OCI-LY7 (cell line): Measurements from ENCODE around the gene SLC19A1. TPM values are rescaled to one million over a fixed set of nuclear protein-coding genes. Genes with fewer than 3 reads are reported as not detected.

Source experiments
- BruUV-seq: library from RNA; stranded (reverse); fragments of 400-500 nt; replicated peaks from 2 replicates; lab custom pipeline; 2021; lab: Mats Ljungman, UMichigan
- CTCF ChIA-PET: fragments of 300-600 bp; sonication (Branson Sonifier 250); formaldehyde crosslinking; loops from one replicate; lab custom pipeline; 2022; ENCODE audit warnings: antibody characterized with exemption; ENCODE audit not compliant: unreplicated experiment; lab: Charles Lee
- POLR2A ChIA-PET: fragments of 300-600 bp; sonication (Branson Sonifier 250); formaldehyde crosslinking; loops from one replicate; lab custom pipeline; 2022; ENCODE audit warnings: antibody characterized with exemption; lab: Charles Lee
- DNase-seq: peaks from one replicate; pipeline ENCODE4 v3.0.0-alpha.2; 2015; ENCODE audit warnings: low spot score
- H2AFZ ChIP-seq: fragments of 200-600 bp; sonication (generic), shearing (Covaris generic); 2 replicates; pipeline ENCODE4 v1.6.1; 2014; ENCODE audit warnings: mild to moderate bottlenecking, antibody characterized with exemption, low read length, moderate library complexity
- H3K27ac ChIP-seq: fragments of 200-600 bp; sonication (generic); 2 replicates; pipeline ENCODE4 v1.5.1; 2014; ENCODE audit warnings: mixed run types, low read depth, mild to moderate bottlenecking, moderate library complexity, low read length, inconsistent platforms; ENCODE audit not compliant: poor library complexity, severe bottlenecking
- H3K36me3 ChIP-seq: fragments of 200-600 bp; sonication (generic); 2 replicates; pipeline ENCODE4 v1.6.1; 2014; ENCODE audit warnings: mild to moderate bottlenecking, antibody characterized with exemption, low read length, moderate library complexity, mixed read lengths; ENCODE audit not compliant: insufficient read depth
- H3K4me1 ChIP-seq: fragments of 200-600 bp; sonication (generic); 2 replicates; pipeline ENCODE4 v1.5.1; 2014; ENCODE audit warnings: mild to moderate bottlenecking, low read length; ENCODE audit not compliant: insufficient read depth, poor library complexity, severe bottlenecking
- H3K4me2 ChIP-seq: fragments of 200-600 bp; sonication (generic); 2 replicates; pipeline ENCODE4 v1.6.1; 2014; ENCODE audit warnings: mild to moderate bottlenecking, low read length
- H3K4me3 ChIP-seq: fragments of 200-600 bp; sonication (generic); 2 replicates; pipeline ENCODE4 v1.5.1; 2014; ENCODE audit warnings: mild to moderate bottlenecking, low read depth, low read length; ENCODE audit not compliant: poor library complexity, severe bottlenecking
- H3K79me2 ChIP-seq: fragments of 200-600 bp; sonication (generic); 2 replicates; pipeline ENCODE4 v1.6.1; 2016; ENCODE audit warnings: low read depth, mild to moderate bottlenecking, low read length, moderate library complexity, mixed read lengths; ENCODE audit not compliant: insufficient read depth
- H3K9me2 ChIP-seq: fragments of 200-600 bp; sonication (generic); 2 replicates; pipeline ENCODE4 v1.6.1; 2016; ENCODE audit warnings: mild to moderate bottlenecking, low read length, mixed read lengths; ENCODE audit not compliant: insufficient read depth
- H3K9me3 ChIP-seq: fragments of 200-600 bp; sonication (generic); 2 replicates; pipeline ENCODE4 v1.6.1; 2014; ENCODE audit warnings: mild to moderate bottlenecking, mixed run types, low read length, mixed read lengths
- H4K20me1 ChIP-seq: fragments of 200-600 bp; sonication (generic); 2 replicates; pipeline ENCODE4 v1.6.1; 2014; ENCODE audit warnings: mild to moderate bottlenecking, antibody characterized with exemption, low read length, moderate library complexity, mixed read lengths; ENCODE audit not compliant: insufficient read depth
- CTCF ChIP-seq: fragments of 200-600 bp; sonication (generic); conservative IDR thresholded peaks from 2 replicates; pipeline ENCODE4 v1.5.1; 2014; ENCODE audit warnings: mild to moderate bottlenecking, antibody characterized with exemption, low read length, moderate library complexity, mixed read lengths
- EZH2phosphoT487 ChIP-seq: fragments of 200-600 bp; sonication (generic); IDR thresholded peaks from 2 replicates; pipeline ENCODE4 v1.6.1; 2018; ENCODE audit warnings: low read depth, borderline replicate concordance, mild to moderate bottlenecking, mixed run types, antibody characterized with exemption, low read length, moderate library complexity, mixed read lengths
- intact Hi-C: fragments of 100-400 bp; cut with micrococcal nuclease; formaldehyde crosslinking; loops from one replicate; pipeline ENCODE4 v1.10.0; 2022; ENCODE audit not compliant: unreplicated experiment
- total RNA-seq, 2 experiments: library from RNA; depleted of rRNA in 1 of 2; stranded (reverse); fragments of >200 nt in 1 of 2; shearing (Covaris generic) in 1 of 2; gene quantifications; 2 replicates each; pipeline ENCODE4 v1.2.3, GENCODE V29; 2014 to 2022

SLC19A1 gene
- total RNA-seq, 2 experiments from 2014 or later = 17.9 to 41.2 TPM

GRCh38 chr21:45545691-45546531, 3.7 kb upstream of the SLC19A1 start:
- H4K20me1 ChIP-seq = no peaks in the 10 kb centered on the region
- no peak overlapping the region for H2AFZ ChIP-seq
- H3K79me2 ChIP-seq = peaks cover under 1% of the 10 kb centered on the region; the same call in 1 of the 2 replicates
- H3K4me3 ChIP-seq = no peak overlapping the region
- no peak overlapping the region for H3K27ac ChIP-seq
- peaks cover 7% of the 10 kb centered on the region for H3K4me1 ChIP-seq
- intact Hi-C loops = no loop called here
- no peaks in the 10 kb centered on the region for H3K36me3 ChIP-seq
- DNase-seq = no peak
- no peak overlapping the region for H3K4me2 ChIP-seq
- no TSS peak for BruUV-seq
- POLR2A ChIA-PET = no interaction called here
- H3K9me2 ChIP-seq = no peaks in the 10 kb centered on the region
- H3K9me3 ChIP-seq = no peaks in the 10 kb centered on the region
- CTCF ChIA-PET = no interaction called here
- no peak for TF ChIP-seq EZH2phosphoT487
- TF ChIP-seq CTCF = no peak

- intact Hi-C loops = no loop called here
- no peaks in the 10 kb centered on the region for H3K9me2 ChIP-seq
- no peak overlapping the region for H3K27ac ChIP-seq
- H3K4me3 ChIP-seq = no peak overlapping the region
- no peak overlapping the region for H3K4me2 ChIP-seq
- POLR2A ChIA-PET = no interaction called here
- CTCF ChIA-PET = no interaction called here
- no TSS peak for BruUV-seq
- H4K20me1 ChIP-seq = no peaks in the 10 kb centered on the region
- H3K9me3 ChIP-seq = no peaks in the 10 kb centered on the region
- no peak overlapping the region for H2AFZ ChIP-seq
- H3K4me1 ChIP-seq = peaks cover 2% of the 10 kb centered on the region
- peaks cover 6% of the 10 kb centered on the region; the same call in 1 of the 2 replicates for H3K79me2 ChIP-seq
- DNase-seq = no peak
- H3K36me3 ChIP-seq = no peaks in the 10 kb centered on the region
- TF ChIP-seq EZH2phosphoT487 (no peak), CTCF (no peak)
Measured at GRCh38 chr21:45545236-45545570, 3.0 kb upstream of the SLC19A1 start.

DNA sequence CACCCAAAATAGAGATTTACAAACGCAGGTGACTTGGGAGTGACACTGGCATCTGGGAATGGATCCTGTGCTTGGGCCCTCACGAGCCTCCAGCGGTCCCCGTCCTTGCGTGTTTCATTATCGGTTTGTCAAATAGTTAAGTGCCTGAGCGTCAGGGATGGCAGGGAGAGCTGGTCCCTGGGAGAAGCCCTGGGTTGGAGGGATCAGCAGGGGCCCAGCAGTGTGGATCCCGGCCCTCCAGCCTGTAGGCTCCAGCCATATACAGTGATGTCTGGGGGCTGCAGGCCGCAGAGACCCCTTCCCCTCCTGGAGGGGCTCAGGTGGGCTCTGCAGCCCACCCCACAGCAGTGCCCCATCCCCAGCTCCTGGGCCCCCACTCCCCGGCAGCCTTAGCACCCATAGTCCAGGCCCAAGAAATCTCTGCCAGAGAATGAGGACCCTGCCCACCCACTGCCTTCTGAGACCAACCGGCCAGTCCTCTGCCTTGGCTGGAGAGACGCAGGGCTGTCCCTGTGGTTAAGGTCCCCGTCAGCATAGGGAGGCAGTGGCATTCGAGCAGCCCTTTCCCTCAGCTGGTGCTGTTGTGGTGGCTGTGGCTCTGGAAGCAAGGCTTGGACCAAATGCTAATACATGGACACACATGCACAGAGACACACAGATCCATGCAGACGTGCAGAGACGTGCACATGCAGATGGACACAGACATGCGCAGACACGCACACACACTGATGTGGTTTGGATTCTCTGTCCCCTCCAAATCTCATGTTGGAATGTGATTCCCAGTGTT, 2.4 kb upstream of the SLC19A1 start:
- no peaks in the 10 kb centered on the region for H3K9me3 ChIP-seq
- H4K20me1 ChIP-seq = no peaks in the 10 kb centered on the region
- ChIA-PET CTCF (no interaction called here), POLR2A (no interaction called here)
- H3K36me3 ChIP-seq = no peaks in the 10 kb centered on the region
- no peak overlapping the region for H3K27ac ChIP-seq
- TF ChIP-seq CTCF (no peak), EZH2phosphoT487 (no peak)
- BruUV-seq = no TSS peak
- peaks cover 6% of the 10 kb centered on the region; the same call in 1 of the 2 replicates for H3K79me2 ChIP-seq
- DNase-seq = no peak
- no peaks in the 10 kb centered on the region for H3K4me1 ChIP-seq
- no peaks in the 10 kb centered on the region for H3K9me2 ChIP-seq
- no peak overlapping the region for H2AFZ ChIP-seq
- intact Hi-C loops = no loop called here
- H3K4me3 ChIP-seq = no peak overlapping the region
- no peak overlapping the region for H3K4me2 ChIP-seq
